Measurements from ENCODE around the gene TMPRSS9. TPM values are rescaled to one million over a fixed set of nuclear protein-coding genes. Genes with fewer than 3 reads are reported as not detected.

The TMPRSS9 gene
- total RNA-seq, 1 experiment from 2014 or later, result not detected

- H3K4me3 Mint-ChIP-seq (ENCODE audit: low read depth, unreplicated experiment), result no peak overlapping the region
- CTCF ChIA-PET, result no interaction called here
- no TSS peak for BruUV-seq (replicated peaks)
- no peak for DNase-seq
- intact Hi-C loops (cut with micrococcal nuclease; ENCODE audit: unreplicated experiment), result no loop called here
- no peaks in the 10 kb centered on the region for H3K27me3 Mint-ChIP-seq (ENCODE audit: unreplicated experiment)
- no peaks in the 10 kb centered on the region for H3K9me3 Mint-ChIP-seq (ENCODE audit: low read depth, unreplicated experiment)
- H3K4me1 Mint-ChIP-seq (ENCODE audit: low read depth, unreplicated experiment), result no peaks in the 10 kb centered on the region
- no peak for TF ChIP-seq CTCF (IDR thresholded peaks at IDR 0.05; ENCODE audit: unreplicated experiment)
- H3K36me3 Mint-ChIP-seq (ENCODE audit: insufficient read depth, unreplicated experiment), result peaks cover 40% of the 10 kb centered on the region
- no peak overlapping the region for H3K27ac Mint-ChIP-seq (ENCODE audit: unreplicated experiment)
Measured at GRCh38 chr19:2431318-2432055, 71.4 kb downstream of the TMPRSS9 start.

DNA sequence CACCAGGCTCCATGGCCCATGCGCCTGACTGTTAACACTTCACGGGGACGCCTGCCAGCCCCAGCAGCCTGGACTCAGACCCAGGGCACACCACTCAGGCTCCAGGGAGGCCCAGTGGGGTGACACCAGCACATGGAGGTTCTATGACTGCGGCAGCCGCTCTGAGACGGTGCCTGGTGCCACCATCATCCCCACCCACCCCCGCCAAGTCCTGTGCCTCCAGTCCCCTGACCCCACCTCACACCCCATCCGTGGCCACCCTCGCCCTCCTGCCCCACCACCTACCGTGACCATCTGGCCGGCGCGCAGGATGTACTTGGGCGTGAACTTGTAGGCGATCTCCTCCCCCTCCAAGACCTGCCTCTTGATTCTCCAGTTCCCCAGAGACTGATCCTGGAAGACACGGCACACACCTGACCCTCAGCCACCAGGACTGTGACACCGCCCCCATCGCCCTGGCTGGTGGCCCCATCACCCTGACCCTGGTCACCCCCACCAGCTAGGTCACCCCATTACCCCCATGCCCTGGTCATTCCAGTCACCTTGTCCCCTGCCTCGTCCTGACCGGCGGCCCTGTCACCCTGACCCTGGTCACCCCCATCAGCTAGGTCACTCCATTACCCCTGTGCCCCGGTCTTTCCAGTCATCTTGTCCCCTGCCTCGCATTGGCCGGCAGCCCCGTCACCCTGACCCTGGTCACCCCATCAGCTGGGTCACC lies 72.2 kb downstream of the TMPRSS9 start:
- no peak overlapping the region for H3K27ac Mint-ChIP-seq (ENCODE audit: unreplicated experiment)
- intact Hi-C loops (cut with micrococcal nuclease; ENCODE audit: unreplicated experiment), result no loop called here
- DNase-seq, result no peak
- BruUV-seq (replicated peaks), result no TSS peak
- no peaks in the 10 kb centered on the region for H3K4me1 Mint-ChIP-seq (ENCODE audit: low read depth, unreplicated experiment)
- no peaks in the 10 kb centered on the region for H3K9me3 Mint-ChIP-seq (ENCODE audit: low read depth, unreplicated experiment)
- H3K27me3 Mint-ChIP-seq (ENCODE audit: unreplicated experiment), result no peaks in the 10 kb centered on the region
- no peak for TF ChIP-seq CTCF (IDR thresholded peaks at IDR 0.05; ENCODE audit: unreplicated experiment)
- CTCF ChIA-PET, result no interaction called here
- H3K4me3 Mint-ChIP-seq (ENCODE audit: low read depth, unreplicated experiment), result no peak overlapping the region
- H3K36me3 Mint-ChIP-seq (ENCODE audit: insufficient read depth, unreplicated experiment), result peaks cover 32% of the 10 kb centered on the region

- intact Hi-C loops (cut with micrococcal nuclease; ENCODE audit: unreplicated experiment), result no loop called here
- Mint-ChIP-seq H3K9me3 (ENCODE audit: low read depth, unreplicated experiment) (no peaks in the 10 kb centered on the region), H3K4me1 (ENCODE audit: low read depth, unreplicated experiment) (no peaks in the 10 kb centered on the region), H3K27me3 (ENCODE audit: unreplicated experiment) (no peaks in the 10 kb centered on the region), H3K36me3 (ENCODE audit: insufficient read depth, unreplicated experiment) (peaks cover 21% of the 10 kb centered on the region), H3K4me3 (ENCODE audit: low read depth, unreplicated experiment) (no peak overlapping the region), H3K27ac (ENCODE audit: unreplicated experiment) (no peak overlapping the region)
- DNase-seq, result no peak
- no peak for TF ChIP-seq CTCF (IDR thresholded peaks at IDR 0.05; ENCODE audit: unreplicated experiment)
- no TSS peak for BruUV-seq (replicated peaks)
- CTCF ChIA-PET, result no interaction called here
Measured at GRCh38 chr19:2433854-2434253, 73.8 kb downstream of the TMPRSS9 start.

- CTCF ChIA-PET, result no interaction called here
Measured at GRCh38 chr19:2434267-2434666, 74.2 kb downstream of the TMPRSS9 start.

More at GRCh38 chr19:2434267-2434666, 74.2 kb downstream of the TMPRSS9 start:
- Mint-ChIP-seq H3K4me3 (ENCODE audit: low read depth, unreplicated experiment) (no peak overlapping the region), H3K27ac (ENCODE audit: unreplicated experiment) (no peak overlapping the region), H3K4me1 (ENCODE audit: low read depth, unreplicated experiment) (no peaks in the 10 kb centered on the region), H3K9me3 (ENCODE audit: low read depth, unreplicated experiment) (no peaks in the 10 kb centered on the region), H3K27me3 (ENCODE audit: unreplicated experiment) (no peaks in the 10 kb centered on the region), H3K36me3 (ENCODE audit: insufficient read depth, unreplicated experiment) (peaks cover 21% of the 10 kb centered on the region)
- no peak for TF ChIP-seq CTCF (IDR thresholded peaks at IDR 0.05; ENCODE audit: unreplicated experiment)
- no peak for DNase-seq
- intact Hi-C loops (cut with micrococcal nuclease; ENCODE audit: unreplicated experiment), result no loop called here
- BruUV-seq (replicated peaks), result TSS peak; percentile 53
